Measurements from ENCODE around the gene EPN3. TPM values are rescaled to one million over a fixed set of nuclear protein-coding genes. Genes with fewer than 3 reads are reported as not detected.

Gene EPN3
- total RNA-seq, result 0.23 TPM

GRCh38 chr17:50532452-50533024, at the start of gene EPN3:
Gene EPN3, plus strand, starts transcription at chr17:50532735. Its CDS starts 3,822 bp downstream, at chr17:50536557.

GRCh38 chr17:50507871-50508572, 24.5 kb upstream of the EPN3 start, which contains the start of gene MYCBPAP:
Gene MYCBPAP, plus strand, starts transcription at chr17:50508439. Its CDS starts 236 bp downstream, at chr17:50508675.

GRCh38 chr17:50547035-50547735, 14.7 kb downstream of the EPN3 start, which contains the start of gene SPATA20:
Gene SPATA20, plus strand, starts transcription at chr17:50547174. Its CDS starts 35 bp downstream, at chr17:50547209.

GRCh38 chr17:50560185-50560824, 27.8 kb downstream of the EPN3 start, which contains the start of gene CACNA1G:
Gene CACNA1G, plus strand, starts transcription at chr17:50560715. Its CDS starts 745 bp downstream, at chr17:50561460.

Other genes starting within 250 kb of the EPN3 start
- gene XYLT2, start 186.6 kb upstream of the EPN3 start, total RNA-seq, result 14.1 TPM
- 40.8 TPM for gene MRPL27, start 159.6 kb upstream of the EPN3 start, total RNA-seq
- 1.4 TPM for gene EME1, start 159.5 kb upstream of the EPN3 start, total RNA-seq
- 48.9 TPM for gene LRRC59, start 135.2 kb upstream of the EPN3 start, total RNA-seq
- 4.8 TPM for gene ACSF2, start 106.5 kb upstream of the EPN3 start, total RNA-seq
- 0.46 TPM for gene CHAD, start 63.9 kb upstream of the EPN3 start, total RNA-seq
- 14.1 TPM for gene RSAD1, start 53.9 kb upstream of the EPN3 start, total RNA-seq
- gene MYCBPAP, start 24.3 kb upstream of the EPN3 start, total RNA-seq, result 1.8 TPM
- gene SPATA20, start 14.4 kb downstream of the EPN3 start, total RNA-seq, result 32.8 TPM
- 36.0 TPM for gene CACNA1G, start 28.0 kb downstream of the EPN3 start, total RNA-seq
- gene ABCC3, start 102.1 kb downstream of the EPN3 start, total RNA-seq, result 0.46 TPM
- 30.2 TPM for gene ANKRD40, start 175.2 kb downstream of the EPN3 start, total RNA-seq
- 109 TPM for gene LUC7L3, start 186.9 kb downstream of the EPN3 start, total RNA-seq
- gene ANKRD40CL, start 234.8 kb downstream of the EPN3 start, total RNA-seq, result not detected

Measured in diencephalon (tissue), 1 donor.